GM18951 (cell line): Measurements from ENCODE around the gene DNASE2B.

Source experiments
- POLR2A ChIP-seq: IDR thresholded peaks from 4 replicates; pipeline ENCODE4 v1.6.1; 2011; ENCODE audit warnings: mild to moderate bottlenecking; ENCODE audit not compliant: insufficient read length, insufficient read depth; ENCODE audit errors: extremely low read depth
- in situ Hi-C: fragments of 300-500 bp; cut with MboI; formaldehyde crosslinking; loops from one replicate; pipeline ENCODE4 v1.12.0; 2022; ENCODE audit warnings: low sequenced_read_pairs, mixed read lengths, inconsistent platforms; ENCODE audit not compliant: unreplicated experiment

DNASE2B gene

DNA sequence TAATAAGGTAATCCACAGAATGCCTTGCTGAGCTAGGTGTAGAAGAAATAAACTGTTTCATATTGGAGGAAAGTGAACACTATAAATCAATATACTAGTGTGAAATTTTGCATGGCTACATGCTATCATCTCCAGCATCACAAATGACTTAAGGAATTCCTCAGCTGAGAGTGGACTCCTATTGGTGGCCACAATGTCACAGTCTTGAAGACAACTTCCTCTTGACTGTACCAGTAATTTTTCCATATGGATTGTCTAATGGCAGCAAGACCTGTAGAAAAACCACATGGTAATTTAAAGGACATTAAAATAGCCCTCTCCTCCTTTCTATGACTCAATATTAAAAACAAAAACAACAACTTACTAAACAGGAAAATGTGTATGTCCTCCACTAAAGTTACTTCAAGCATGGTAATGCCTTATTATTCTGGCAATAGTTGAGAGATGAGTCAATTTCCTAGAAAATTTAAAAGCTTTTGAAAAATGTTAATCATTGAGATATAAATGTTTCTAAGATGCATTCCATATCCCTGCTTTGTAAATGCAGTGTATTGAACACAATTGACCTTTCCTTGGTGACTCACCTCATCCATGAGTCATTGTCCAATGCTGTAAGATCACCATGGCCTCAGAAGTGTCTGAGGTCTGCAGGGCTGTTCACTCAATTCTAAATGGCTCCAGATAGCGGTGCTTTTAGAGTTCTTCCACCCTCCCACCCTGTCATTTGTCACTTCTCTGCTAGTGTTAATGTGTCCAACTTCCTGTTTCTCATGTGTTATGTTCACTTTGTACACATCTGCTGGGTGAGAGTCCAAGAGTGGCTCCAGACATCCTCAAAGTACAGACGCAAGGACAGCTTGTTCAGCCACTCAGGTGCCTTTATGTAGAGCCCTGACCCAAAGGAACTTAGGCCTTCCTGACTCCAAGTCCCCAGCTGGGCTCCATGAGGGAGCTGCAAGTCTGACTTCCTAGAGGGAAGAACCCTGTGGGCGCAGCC, 32.8 kb upstream of the DNASE2B start:
- in situ Hi-C loops, result no loop called here
- no peak for TF ChIP-seq POLR2A

DNA sequence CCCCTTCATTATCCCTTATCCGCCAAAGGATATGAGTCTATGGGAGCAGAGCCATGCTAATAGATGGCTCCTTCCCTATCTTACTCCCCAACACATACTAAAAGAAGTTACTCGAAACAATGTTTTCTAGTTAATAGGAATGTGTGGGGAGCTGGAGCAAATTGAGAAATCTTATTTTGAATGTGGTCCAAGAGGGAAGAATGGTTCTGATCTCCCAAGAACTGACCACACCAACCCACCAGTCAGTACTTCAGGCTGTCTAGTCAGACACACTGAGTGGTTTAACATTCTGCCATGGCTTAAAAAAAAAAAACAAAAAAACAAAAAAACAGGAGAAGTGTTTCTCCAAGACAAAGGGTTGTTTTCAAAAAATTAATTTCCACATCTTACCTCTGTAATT, 31.5 kb upstream of the DNASE2B start:
- in situ Hi-C loops, result no loop called here
- no peak for TF ChIP-seq POLR2A

DNA sequence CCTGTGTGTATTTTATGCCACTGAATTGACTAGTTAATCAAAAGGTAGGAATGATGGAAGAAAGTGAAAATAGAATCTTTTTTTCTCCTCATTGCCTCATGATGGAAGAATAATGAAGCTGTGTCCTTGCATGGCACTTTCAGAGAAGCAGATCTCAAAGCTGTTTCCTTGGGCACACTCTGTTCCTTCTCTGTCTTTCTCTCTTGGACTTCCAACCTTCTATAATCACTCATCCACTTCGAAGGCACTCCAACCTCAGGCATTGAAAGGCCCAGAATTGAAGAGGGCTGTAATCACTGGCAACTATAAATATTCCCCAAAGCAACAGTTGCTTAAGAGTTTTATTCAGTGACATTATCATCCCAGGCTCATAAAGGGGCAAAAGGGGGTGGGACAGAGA, 31.1 kb upstream of the DNASE2B start:
- in situ Hi-C loops, result no loop called here
- no peak for TF ChIP-seq POLR2A

DNA sequence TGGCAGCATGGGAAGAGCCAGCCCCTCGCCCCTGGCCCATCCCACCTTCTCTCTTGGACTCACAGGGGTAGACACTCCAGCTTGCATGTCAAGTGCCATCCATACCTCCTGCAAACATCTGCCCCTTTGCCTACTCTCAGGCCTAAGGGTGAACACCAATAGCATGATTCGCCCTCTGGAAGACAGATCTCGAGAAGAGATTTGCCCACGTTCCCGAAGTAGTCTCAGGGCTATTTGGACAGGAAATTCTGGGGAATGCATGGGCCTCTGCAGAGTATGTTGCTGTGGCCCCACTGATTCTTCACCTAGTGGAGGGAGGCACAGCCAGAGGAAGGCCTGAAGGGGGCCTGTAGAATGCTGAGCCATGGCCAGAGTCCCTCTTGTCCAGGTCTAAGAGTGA, 29.8 kb upstream of the DNASE2B start:
- TF ChIP-seq POLR2A, result no peak
- in situ Hi-C loops, result no loop called here

DNA sequence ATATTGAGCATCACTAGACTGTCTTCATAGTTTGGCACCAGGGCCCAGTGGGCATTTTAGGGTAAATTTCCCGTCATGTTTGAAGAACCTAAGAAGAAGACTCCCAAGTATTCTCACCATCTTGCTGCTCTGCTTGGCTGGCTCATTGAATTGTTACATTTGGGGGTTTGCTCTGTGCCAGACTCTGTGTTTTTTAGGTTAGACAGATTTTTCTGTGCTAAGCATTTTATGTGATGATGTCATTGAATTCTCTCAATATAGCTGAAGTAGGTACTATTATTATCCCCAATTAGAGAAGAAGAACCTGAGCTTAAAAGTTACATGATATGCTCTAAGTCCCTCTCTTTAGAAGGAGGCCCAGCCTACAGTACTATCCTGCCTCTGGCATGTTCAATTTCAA, 28.0 kb upstream of the DNASE2B start:
- in situ Hi-C loops, result no loop called here
- TF ChIP-seq POLR2A, result no peak

DNA sequence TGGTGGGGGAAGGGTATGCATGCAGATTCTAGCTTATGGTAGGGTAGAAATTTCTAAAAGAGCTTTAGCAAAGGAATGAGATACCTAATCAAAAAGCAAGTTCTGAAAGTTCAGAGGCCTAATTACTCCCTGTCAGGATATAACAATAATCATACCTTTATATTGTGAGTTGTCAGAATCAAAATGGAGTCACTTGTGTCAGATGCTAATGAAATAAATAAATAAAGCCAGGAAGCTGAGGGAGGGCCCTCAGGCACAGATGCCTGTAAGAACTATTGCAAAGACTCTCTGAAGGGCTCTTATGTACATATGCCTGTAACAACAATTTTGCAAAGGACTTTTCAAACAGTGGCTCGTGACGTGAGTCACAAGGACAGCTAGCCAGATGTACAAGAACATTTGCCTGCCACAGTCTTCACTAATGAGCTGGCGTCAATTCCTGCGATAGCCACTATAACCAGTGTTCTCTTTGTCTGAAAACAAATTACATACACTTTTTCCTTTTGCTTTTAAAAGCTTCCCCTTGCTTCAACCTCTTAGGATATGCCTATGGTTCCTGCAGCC, 27.4 kb upstream of the DNASE2B start:
- in situ Hi-C loops, result no loop called here
- TF ChIP-seq POLR2A, result no peak

DNA sequence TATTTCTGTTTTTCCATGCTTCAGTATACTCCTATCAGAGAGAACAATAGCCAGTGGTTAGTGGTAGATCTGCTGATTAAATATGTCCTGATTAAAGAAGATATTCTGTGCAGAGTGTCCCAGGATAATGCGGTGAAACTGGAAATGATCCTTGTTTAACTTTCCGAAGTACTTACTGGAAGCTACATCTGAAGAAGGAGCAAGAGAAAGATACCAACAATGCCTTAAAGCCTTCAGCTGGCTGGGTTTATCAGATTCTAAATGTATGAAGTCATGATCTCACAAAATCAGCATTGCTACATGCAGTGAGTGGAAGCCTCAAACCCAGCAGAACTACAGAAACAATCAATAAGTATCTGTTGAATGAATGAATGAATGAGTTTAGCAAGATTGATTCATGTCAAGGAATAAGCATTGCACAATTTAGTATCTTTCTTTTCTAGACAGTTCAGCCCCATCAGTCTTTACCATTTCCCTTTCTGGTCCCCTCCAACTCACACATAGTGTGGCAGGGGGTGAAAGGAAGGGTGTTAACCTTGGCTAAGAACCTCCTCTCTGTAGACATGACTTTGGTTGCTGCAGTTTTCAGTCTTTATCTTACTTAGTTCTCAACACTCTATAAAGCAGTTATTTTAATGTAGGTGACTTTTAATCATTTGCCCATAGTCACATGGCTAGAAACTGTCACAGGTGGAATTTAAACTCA, 24.7 kb upstream of the DNASE2B start:
- in situ Hi-C loops, result no loop called here
- no peak for TF ChIP-seq POLR2A

DNA sequence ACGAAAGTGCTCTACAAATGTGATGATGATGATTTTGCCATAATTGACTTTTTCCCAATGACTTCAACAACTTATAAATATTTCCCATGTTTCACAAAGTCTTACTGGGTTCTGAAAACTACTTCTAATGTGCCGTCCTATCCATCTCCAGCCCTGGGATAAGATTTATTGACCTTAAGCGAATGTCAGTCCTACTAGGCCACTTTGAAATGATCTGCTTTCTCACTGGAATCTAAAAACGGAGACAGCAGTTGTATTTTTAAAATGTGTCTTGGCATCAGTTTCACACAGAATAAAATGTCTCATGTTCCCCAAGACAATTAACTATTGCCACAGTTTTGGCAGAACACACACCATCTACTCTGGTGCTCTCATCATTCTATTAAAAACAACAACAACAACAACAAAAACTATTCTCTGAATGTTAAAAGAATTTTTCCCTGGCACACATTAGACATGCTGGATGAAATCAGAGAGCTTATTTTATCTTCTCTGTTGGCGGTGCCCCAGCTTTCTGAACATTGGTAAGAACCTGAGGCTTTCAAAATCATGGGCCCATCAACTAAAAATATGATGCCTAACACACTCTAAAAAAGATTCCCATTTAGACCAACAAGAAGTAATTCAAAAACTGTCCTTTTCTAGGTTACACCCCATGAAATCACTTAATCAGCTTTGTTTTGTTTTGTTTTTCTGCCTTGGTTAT, 23.1 kb upstream of the DNASE2B start:
- TF ChIP-seq POLR2A, result no peak

DNA sequence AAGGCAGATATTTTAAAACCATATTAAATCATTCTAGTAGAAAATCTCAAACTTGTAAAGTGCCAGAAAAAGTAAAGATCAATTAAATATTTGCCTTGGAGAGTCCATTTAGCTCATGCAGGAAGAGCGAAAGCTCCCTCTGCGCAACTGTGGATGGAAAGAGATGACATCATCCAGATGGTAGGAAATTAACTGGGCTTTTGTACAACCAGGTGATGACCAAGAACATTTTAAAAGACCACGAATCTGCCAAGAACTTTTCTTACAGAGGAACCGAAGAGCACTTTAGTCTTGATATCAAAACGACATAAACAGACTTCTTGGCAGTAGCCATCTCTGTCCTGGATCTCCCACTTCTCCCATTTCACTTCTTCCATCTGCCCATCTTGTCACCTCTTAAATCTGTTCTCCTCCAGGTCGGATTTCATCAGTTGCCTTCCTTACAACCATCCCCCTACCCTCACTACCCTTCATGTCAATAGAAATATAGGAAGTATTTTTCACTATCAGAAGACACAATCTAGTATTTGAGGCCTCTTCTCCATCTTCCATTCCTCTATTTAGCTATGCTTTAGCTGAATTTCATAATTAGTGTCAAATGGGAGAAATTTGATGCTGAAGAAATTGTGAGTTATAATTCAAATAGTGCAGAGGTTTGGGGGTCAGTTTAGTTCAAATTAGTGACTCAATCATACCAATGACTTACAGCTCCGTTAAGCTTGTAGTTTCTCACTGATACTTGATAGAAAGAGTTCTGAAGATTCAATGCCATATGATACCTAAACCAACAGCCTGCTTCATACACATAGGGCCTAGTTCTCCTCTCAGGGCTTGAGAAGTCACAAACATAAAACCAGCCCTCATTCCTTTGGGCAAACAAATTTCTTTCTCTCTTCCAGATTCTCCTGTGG, 22.0 kb upstream of the DNASE2B start:
- in situ Hi-C loops, result no loop called here
- TF ChIP-seq POLR2A, result no peak

More for the DNA sequence above, 23.1 kb upstream of the DNASE2B start:
- in situ Hi-C loops, result no loop called here

DNA sequence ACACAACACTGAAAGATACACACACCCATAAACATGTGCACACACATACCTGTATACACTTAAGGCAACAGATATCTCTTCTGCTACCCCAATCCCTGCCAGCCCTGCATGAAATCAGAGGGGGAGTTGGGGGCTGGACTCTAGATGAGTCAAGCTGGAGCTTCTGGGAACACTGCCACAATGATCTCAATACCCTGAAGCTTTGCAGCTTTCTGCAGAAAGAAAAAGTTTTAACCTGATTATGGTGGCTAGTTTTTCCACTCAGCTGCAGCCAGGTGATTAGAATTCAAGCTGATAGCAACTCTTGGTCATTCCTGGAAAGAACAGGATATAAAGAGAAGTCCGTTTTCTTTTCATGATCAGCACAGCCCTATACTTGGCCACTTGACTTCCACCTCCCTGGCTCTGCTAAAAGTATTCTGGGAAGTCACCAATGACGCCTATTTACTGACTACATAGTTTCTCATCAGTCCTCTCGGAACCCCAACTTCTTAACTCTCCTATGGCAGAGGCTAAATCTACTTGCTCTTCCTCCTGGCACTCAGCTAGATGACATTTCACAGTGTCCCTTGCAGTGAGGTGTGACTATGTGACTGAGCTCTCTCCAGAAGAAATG, 20.7 kb upstream of the DNASE2B start:
- in situ Hi-C loops, result no loop called here
- TF ChIP-seq POLR2A, result no peak

DNA sequence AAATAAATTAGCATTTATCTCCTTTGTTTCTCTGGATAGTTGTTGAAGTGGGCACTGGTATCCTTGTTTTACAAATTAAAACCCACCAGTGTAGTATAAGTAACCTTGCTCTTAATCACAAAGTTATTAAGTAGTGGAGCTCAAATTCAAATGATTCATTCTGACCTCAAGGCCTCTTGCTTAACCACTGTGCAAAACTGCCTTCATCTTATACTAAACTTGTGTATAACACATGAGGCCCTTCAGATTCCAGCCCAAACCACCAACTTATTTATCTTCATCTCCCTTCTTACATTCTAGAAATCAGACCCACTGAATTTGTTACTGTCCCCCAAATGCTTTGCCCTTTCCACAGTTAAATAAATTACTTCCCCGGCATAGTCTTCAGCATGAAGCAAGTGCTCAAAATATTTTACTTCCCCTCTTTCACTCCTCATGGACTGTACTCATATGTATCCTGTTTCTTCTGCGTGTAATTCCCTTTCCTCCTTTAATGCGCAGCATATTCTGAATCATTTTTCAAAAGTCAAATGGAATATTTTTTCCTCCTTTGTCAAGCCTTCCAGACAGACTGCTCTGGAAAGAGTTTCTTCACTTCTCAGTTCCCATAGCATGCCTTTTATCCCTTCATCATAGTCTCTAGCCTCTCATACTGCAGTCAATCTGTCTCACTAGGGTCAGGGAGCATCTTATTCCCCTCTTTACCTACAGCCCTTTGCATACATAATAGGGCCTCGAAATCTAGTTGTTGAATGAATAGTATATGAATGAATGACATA, 19.0 kb upstream of the DNASE2B start:
- TF ChIP-seq POLR2A, result no peak
- in situ Hi-C loops, result no loop called here
